Stimulated activated CD8-positive, alpha-beta memory T cell treated with anti-CD3 and anti-CD28 coated beads, Interleukin-4, amount 100 ng/mL, for 4 hours (primary cell): Measurements from ENCODE around the gene ST6GALNAC6.
A peak's percentile ranks its signal among the peaks of the same experiment; 100 is the strongest.
"Not testable (repeated sequence)": the region's sequence is repeated elsewhere in the genome, so short reads cannot be mapped to it uniquely, and the experiment has no call there.

ENCODE experiments used
- DNase-seq, 2 donors: peaks; one replicate each; pipeline ENCODE4 v3.0.0-alpha.2; 2020; ENCODE audit warnings: low read depth in 2 of 2, low spot score in 1 of 2

The ST6GALNAC6 gene

DNA sequence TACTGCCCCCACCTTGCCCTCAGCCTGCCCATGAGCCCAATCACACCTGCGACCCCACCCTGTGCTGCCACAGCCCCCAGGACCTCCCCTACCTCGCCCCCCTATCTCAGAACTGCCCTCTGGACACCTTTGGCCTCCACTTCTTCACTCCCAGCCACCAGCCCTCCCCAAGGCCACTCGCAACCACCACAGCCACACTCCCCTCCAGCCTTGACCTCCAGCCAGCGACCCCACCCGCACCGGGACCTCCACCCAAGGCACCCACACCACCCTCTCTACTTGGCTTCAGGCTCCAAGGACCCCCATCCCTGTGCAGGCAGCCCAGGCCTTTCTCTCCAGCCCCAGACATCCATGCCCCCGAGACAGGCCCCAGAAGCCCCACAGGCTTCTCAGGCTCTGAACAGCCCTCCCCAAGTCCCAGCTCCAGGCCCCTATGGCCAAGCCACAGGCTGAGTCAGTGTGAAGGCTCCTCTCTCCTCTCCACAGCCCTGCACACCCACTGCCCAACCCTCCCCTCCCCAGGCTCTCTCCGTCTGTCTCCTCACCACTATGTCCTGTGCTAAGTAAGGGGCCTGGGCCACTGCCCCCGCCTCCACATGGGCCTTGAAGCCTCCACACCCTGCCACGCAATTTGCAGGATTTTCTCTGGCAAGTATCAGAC, 24.0 kb downstream of the ST6GALNAC6 start:
- no peak for DNase-seq

DNA sequence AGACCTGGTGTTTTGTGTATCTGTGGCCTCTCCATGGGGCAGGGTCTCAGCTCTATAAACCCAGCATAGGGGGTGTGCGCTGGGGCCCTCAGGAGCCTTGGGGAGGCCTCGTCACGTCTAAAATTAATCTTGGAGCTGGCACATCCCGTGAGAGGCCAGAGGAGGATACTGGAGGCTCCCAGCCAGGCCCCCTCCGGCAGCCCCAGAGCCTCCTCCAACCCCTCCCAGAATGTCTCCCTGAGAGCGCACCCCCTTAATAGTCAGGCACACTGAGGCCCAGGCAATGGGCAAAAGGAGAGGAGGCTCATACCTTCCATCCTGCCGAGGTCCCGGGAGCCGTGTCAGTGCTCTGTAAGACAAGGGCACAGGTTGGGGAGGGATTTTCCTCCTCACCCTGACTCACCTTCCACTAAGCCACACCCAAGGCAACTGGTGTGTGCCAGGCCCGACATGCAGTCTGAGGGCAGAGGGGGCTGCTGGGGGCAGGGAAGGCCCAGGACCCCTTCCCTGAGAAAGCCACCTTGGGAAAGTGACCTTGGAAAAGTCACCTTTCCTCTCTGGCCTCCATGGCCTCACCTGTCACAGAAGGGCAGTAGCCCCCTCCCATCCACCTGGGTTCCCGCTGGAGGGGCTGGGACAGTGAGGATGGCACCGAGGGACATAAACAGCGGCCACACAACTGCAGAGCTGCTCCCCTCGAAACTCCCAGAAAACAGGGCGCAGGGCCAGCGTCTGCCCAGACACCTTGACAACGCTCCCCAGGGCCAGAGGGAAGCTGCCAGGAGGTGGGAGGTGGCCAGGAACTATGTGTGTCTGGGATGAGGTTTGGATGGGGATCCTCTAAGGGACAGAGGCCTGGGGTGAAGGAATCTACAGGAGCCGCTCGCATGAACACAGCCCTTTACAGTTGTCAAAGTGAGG, 24.8 kb downstream of the ST6GALNAC6 start:
- no peak for DNase-seq

DNA sequence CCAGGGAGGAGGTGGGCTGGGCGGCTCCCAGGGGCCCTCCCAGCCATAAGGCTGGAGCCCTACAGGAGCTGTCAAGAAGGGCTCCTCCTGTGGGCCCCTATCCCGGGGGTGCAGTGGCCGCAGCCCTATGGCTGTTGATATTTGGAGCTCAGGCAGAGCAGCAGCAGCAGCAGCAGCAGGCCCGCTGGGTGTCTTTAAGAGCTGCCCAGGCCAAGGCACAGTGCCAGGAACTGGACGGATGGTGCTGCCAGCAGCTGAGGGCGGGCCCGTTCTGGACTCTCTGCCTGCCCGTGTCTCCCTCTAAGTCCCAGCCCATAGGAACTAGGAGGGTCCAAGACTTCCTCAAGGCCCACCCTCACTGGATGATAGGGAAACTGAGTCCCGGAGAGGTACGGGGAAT, 25.5 kb downstream of the ST6GALNAC6 start:
- no peak for DNase-seq

DNA sequence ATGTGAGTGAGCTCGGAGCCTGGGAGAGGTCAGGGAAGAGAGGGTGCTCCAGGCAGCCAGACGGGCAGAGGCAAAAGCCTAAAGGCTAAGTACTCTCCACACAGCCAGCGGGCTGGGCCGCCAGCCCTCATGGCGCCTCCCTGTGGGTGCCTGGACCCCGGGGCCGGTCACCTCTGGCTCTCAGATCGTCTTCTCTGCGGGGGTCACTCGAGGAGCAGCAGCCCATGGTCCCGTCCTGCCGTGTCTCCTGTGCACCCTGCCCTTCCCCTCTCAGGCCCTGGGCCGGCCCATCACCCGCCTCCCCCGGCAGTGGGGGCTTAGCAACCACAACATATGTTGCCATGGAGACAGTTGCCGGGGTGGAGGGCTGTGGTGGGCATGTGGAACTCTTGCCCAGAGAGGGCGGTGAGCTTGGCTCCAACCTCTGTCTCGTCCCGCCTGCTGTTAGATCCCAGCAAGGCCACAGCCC, 26.1 kb downstream of the ST6GALNAC6 start:
- DNase-seq, result no peak

DNA sequence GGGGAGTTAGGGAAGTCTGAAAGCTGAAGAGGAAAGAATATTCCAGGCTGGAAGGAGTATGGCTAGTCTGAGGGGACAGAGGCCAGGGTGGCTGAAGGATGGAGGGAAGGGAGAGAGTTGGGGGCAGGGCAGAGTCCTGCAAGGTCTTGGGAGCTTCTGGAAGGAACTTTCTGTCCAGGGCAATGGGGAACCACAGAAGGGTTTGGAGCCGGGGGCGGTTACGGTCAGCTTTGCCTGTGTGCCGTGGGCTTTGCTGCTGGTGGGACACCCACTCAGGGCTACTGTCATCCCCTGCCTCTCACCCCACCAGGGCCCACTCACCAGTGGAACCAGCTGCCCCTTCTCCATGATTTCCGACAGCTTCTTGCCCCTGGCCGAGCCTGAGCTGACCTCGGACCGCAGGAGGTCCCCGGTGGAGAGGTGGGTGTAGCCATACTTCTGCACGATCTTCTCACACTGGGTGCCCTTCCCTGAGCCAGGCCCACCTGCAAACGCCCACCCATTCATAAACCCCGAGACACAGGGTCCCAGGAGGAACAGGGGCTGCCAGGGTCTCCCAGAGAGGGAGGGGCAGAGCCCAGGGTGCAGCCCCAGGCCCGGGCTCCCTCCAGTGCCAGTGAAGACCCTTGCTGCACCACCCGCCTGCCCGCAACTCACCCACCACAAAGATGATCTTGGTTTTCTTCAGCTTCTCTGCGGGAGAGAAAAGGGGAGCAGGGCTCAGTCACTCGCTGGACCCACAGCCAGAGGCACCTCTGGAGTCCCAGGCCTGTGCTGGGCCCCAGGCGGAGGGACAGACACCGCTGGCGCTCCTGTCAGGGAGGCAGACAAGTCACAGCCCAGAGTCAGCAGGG, 26.8 kb downstream of the ST6GALNAC6 start:
- DNase-seq, result no peak

DNA sequence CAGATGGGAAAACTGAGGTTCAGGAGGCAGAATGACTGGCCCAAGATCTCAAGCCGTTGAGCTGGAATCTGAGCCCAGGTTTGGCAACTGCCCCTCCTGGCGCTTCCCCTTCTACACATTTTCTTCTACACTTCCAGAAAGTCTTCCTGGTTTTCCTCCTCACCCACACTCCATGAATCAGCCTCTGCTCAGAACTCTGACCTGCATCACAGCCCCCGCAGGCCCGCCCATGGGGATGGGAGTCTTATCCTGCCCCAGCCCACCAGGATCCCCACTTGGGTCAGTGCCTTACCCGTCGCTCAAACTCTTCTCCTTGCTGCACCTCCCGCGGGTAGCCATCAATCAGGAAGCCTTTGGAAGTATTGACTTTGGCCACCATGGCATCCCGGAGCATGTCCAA, 27.9 kb downstream of the ST6GALNAC6 start:
- DNase-seq, result no peak

DNA sequence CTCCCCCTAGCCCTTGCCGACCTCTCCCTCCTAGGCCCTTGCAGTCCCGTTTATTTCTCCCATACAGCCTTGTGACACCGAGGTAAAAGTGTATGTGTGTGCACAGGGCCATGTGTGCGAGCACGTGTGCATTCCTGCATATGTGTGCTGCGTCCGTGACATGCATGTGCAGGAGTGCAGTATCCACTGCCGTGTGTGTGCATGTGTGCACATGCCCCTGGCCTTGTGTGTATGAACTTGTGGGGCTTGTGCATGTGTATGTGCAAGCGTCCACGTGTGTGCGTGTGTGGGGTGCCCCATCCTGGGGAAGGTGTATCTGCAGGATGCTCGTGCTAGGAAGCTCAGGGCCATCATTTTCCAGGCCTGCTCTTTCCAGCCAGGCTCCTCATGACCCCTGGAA, 28.5 kb downstream of the ST6GALNAC6 start:
- DNase-seq, result no peak

DNA sequence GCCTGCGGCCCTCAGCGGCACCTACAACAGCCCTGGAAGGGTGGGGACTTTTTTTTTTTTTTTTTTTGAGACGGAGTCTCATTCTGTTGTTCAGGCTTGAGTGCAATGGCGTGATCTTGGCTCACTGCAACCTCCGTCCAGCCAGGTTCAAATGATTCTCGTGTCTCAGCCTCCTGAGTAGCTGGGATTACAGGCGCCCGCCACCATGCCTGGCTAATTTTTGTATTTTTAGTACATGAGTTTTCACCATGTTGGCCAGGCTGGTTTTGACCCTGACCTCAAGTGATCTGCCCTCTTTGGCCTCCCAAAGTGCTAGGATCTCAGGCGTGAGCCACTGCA, 29.3 kb downstream of the ST6GALNAC6 start:
- DNase-seq, result not testable (repeated sequence)

DNA sequence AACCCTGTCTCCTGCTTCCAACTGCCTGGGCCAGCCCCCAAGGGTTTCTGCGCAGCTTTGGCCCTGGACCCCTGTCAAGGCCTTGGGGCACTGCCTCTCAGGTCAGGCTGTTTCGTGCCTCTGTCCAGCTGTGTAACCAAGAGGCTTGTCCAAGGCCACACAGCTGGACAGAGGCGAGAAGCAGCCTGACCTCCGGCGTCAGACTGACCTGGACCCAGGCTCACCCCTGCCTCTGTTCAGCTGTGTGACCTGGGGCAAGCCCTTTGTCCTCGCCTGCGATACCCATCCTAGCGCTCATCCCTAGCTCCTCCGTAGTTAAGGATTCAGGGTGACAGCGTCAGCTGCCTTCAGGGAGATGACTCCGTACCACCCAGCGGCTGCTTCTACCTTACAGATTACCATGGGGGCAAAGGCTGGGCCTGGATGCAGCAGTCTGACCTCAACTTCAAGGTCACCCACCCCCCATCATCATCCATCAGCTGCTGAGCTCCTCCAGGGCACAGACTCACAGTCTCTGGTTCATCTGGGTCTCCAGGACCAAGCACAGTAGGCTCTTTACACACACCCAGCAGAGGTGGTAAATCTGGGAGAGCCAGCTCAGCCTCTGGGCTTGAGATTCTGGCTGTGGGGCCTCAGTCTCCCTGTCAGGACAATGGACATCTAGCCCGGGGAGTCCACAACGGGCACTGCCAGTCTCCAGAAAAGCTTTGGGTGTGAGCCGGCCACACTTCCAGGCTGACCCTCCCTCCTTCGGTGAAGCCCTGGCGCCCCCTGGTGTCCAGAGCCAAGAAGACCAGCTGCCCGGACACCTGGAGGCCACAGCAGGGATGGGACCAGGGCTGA, 29.9 kb downstream of the ST6GALNAC6 start:
- peak; percentile 55 to 62 for DNase-seq

DNA sequence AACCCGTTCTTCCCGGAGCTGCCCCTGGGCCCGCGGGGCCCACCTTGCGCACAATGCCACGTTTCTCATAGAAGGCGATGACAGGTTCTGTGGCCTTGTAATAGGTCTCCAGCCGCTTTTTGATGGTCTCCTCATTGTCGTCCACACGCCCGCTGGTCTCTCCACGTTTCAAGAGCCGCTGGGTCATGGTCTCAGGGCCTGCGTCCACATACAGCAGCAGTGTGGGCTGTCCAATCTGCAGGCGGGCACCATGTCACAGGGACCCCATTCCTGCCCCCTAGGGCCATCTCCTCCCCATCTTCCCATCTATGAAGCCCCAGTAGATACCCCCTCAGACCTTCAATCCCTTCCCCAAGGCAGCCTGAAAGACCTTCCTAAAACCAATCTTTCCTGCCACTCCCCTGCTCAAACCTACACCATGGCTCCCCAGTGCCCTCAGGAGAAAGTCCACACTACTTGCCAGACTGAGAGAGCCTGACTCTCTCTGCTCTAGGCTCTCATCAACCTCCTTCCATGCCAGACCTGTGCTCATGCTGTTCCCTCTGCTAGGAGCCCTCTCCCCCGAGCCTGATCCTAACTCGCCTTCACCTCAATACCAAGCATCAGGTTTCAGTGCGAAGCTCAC, 31.0 kb downstream of the ST6GALNAC6 start:
- no peak for DNase-seq

DNA sequence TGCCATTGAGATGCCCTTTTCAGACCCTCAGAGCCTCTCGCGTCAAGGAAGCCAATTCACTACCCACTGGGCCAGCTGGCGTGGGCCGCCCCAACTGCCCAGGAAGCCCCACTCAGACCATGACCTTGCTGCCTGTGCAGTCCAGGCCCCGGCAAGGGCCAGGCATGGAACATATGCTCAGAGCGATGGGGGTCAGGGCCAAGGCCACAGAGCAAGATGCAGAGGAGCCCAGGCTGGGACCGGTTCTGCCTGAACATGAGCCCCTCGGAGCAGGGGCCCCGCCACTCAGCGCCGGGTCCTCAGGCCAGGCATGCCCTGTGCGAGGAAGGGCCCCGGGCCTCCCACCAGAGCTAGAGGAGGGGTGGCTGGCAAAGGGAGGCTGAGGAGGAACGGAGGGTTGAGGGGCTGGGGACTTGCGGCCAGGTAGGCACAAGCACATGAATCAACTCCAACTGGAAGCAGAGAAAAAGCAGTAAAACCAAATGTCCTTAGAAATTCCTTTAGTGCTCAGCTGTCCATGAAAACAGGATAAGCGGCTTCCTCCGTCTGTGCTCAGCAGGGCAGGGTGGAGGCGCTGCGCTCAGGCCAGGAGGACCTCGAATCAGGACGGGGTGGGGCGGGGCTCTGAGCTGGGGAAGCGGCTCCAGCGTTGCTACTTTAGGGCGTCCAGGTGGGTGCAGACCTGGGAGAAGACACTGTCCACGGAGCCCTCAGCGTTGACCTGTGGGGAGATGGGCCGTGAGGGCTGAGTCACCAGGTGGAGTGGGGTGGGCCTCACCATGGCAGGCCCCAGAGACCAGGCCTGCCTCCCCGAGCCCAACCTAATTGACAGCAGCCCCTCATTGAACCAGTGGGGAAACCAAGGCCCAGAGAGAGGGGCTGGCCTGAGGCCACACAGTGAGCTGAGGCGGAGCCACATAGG, 31.8 kb downstream of the ST6GALNAC6 start:
- no peak for DNase-seq

DNA sequence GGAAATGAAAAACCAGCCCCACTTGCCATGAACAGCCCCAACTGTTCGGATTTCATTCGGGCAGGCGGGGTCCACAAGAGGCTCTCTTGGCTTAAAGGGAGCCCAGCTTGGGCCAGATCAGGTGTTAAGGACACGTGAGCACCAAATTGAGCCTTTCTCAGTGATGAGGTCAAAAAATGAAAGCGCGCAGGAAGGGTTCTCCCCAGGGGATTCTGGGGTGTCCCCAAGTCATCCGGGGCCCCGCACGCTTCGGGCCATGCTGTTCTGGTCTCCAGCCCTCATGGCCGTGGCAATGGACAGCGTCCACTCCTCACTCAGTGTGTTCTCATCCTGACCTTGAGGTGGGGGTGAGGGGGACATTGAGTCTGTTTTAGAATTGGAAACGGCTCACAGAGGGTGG, 32.9 kb downstream of the ST6GALNAC6 start:
- no peak for DNase-seq

DNA sequence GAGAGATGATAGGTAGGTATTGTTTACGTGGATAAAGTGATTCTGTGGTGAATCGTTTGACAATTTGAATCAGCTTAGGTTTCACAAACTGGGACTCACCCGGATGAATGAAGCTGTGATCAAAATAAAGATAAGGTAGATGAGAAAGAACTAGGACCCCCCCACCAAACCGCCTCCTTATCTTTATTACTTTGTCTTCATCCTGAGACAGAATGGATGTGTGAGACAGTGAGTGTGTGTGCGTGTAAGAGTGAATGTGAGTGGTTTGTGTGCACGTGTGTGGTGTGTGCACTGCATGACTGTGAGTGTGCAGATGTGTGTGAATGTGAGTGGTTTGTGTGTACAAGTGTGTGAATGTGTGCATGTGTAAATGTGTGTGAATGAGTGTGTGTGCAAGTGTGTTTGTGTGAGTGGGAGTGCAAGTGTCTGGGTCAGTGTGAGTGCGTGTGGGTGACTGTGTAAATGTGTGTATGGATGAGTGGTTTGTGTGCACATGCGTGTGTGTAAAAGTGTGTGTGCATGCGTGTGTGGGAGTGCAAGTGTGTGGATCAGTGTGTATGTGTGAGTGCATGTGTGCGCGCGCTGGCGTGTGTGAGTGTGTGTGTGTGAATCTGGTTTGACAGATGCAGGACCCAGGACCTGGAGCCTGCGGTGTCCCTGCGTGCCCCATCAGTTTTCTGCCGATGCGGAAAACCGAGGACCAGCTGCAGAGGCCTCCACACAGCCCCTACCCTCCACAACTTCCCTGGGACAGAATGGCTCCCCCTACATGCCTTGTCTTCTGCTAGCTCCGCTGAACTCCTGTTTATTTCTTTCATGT, 33.5 kb downstream of the ST6GALNAC6 start:
- DNase-seq, result no peak

DNA sequence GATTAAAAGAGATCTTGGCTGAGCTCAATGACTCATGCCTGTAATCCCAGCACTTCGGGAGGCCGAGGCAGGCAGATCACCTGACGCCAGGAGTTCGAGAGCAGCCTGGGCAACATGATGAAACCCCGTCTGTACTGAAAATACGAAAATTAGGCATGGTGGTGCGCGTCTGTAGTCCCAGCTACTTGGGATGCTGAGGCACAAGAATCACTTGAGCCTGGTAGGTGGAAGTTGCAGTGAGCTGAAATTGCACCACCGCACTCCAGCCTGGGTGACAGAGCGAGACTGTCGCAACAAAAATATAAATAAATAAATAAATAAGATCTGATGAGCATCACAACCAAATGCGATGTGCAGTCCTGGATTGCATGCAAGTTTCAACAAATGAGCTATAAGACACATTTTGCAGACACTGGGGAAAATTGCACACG, 36.2 kb downstream of the ST6GALNAC6 start:
- DNase-seq, result no peak

DNA sequence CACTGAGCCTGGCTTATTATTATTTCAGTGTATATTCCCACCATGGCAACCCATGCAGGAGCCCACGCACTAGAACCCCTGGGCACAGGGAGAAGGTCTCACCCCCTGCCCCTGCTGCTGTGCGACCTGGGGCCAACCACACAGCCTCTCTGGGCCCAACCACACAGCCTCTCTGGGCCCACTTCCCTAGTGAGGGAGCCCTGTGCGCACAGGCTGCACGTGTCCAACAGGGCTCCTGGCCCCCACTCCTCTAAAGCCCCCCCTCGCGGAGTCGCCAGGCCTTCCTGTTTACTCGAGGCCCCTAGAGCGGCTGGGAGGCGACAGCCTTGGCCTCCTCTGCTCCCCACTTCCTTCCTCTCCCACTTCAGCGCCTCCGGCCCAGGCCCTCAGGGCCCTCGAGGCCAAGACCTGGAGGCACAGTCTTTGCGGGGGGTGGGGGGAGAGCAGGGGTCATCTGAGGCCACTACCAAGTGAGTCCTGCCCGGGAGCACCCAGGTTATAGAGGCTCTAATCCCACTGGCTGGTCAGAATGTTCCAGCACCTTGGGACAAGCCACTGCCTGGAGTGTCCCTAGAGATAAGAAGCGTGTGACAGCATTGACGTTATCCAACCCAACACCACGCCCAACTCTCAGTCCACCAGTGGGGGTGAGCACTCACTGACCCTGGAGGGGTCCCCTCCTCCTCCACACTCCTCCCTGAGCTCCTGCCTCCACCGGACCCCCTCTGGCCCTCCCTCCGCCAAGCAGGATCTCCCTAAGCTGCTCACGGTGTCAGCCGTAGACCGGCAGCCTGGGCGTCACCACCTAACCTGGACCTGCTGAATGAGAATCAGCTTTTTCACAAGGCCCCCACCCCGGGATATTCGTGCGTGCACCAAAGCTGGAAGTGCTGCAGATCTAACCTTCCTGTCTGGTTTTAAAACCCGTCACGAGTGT, 37.1 kb downstream of the ST6GALNAC6 start:
- DNase-seq, result peak in 1 of 2 donors; percentile 20

DNA sequence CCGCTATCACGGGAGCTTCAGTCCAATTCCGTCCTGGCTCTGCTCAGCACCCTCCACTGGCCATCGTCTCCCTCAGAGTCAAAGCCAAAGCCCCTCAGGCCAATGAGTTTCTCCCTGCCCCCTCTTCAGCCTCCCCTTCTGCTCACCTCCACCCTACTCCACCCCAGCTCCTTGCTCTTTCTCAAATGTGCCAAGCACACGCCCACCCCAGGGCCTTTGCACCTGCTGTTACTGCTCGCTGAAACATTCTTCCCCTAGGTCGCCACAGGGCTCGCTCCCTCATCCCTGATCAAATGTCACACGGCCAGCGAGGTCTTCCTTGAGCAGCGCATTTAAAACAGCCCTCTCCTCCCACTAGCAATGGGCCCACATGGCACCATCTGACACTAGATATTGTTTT, 38.6 kb downstream of the ST6GALNAC6 start:
- DNase-seq, result no peak

DNA sequence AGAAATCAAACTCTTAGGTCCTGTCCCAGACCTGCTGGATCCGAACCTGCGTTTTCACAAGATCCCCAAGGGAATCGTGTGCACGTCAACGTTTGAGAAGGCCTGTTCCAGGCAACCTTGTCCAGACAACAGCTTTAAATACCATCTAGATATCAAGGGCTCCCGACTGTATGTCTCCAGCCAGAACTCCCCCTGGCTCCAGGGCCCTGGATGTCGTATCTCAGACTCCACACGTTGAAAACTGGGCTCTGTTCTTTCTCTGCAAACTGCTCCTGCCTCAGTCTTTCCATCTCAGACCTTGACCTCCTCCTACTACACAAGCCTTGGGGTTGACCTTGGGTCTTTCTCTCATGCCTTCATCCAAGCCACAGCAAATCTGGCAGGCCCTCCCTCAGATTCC, 39.1 kb downstream of the ST6GALNAC6 start:
- no peak for DNase-seq
